SU-DHL-6 (cell line): ENCODE measurements around the gene PCDHA10.

Experiments used
- CTCF ChIP-seq: fragments of 200-600 bp; sonication (generic); IDR thresholded peaks from one replicate; pipeline ENCODE4 v1.5.1; 2017; ENCODE audit warnings: antibody characterized with exemption, mild to moderate bottlenecking, low read length, moderate library complexity; ENCODE audit not compliant: insufficient read depth, poor library complexity, severe bottlenecking
- EZH2phosphoT487 ChIP-seq: fragments of 200-600 bp; sonication (generic), shearing (Covaris generic); conservative IDR thresholded peaks from 2 replicates; pipeline ENCODE4 v1.6.1; 2018; ENCODE audit warnings: mild to moderate bottlenecking, antibody characterized with exemption, low read length, moderate library complexity, mixed read lengths

GRCh38 chr5:140862441-140863295, 7.0 kb downstream of the PCDHA10 start:
- TF ChIP-seq CTCF (no peak), EZH2phosphoT487 (no peak)
